GM12878 (cell line): ENCODE results near the gene FBXL5. TPM values are rescaled to one million over a fixed set of nuclear protein-coding genes. Genes with fewer than 3 reads are reported as not detected.

ENCODE experiments used
- ATAC-seq: fragments of 200-7000 bp; cut with Tn5 transposase; 3 replicates; pipeline ENCODE4 v1.9.1; 2020; ENCODE audit warnings: mild to moderate bottlenecking, moderate library complexity
- BruUV-seq: library from RNA; stranded (reverse); fragments of 400-500 nt; replicated peaks from 2 replicates; lab custom pipeline; 2021; lab: Mats Ljungman, UMichigan
- CTCF ChIA-PET: fragments of 300-600 bp; sonication (Branson Sonifier 250); formaldehyde crosslinking; extraction: SDS; loops from one replicate; lab custom pipeline; 2021; ENCODE audit warnings: inconsistent platforms; lab: Yijun Ruan, JAX
- POLR2A ChIA-PET: fragments of 350-600 bp; formaldehyde crosslinking; extraction: SDS; loops from one replicate; lab custom pipeline; 2021; ENCODE audit warnings: inconsistent platforms; lab: Charles Lee
- RAD21 ChIA-PET: fragments of 300-600 bp; sonication (Branson Sonifier 250); formaldehyde crosslinking; loops from one replicate; lab custom pipeline; 2023; ENCODE audit warnings: antibody characterized with exemption; ENCODE audit not compliant: unreplicated experiment; lab: Charles Lee
- SMC1A ChIA-PET: fragments of 300-600 bp; sonication (Branson Sonifier 250); formaldehyde crosslinking; loops from one replicate; lab custom pipeline; 2023; ENCODE audit not compliant: unreplicated experiment, uncharacterized antibody; lab: Charles Lee
- DNase-seq: peaks from one replicate; pipeline ENCODE4 v3.0.0-alpha.2; 2011; ENCODE audit warnings: low read depth, low spot score
- FAIRE-seq: peaks from 3 replicates; lab custom pipeline; 2011; peaks lifted over from hg19 to GRCh38; lab: Jason Lieb, UNC
- H2AFZ ChIP-seq: 2 replicates; pipeline ENCODE4 v1.6.0; 2011; ENCODE audit warnings: low read depth, low read length, control low read depth; ENCODE audit not compliant: control insufficient read depth
- H3K27ac ChIP-seq: 2 replicates; pipeline ENCODE4 v1.5.1; 2011; ENCODE audit warnings: control low read depth; ENCODE audit not compliant: control insufficient read depth, insufficient read depth
- H3K27me3 ChIP-seq, 2 experiments: replicated peaks in 1 of 2; 2 replicates each; pipeline versions ENCODE4 v1.6.0 to v1.6.1; 2011; ENCODE audit warnings: low read length in 1 of 2; ENCODE audit not compliant: control insufficient read depth in 2 of 2, insufficient read depth in 2 of 2
- H3K36me3 ChIP-seq, 2 experiments: 2 replicates each; pipeline ENCODE4 v1.5.1; 2011; ENCODE audit warnings: low read length in 1 of 2; ENCODE audit not compliant: control insufficient read depth in 2 of 2, insufficient read depth in 2 of 2
- H3K4me1 ChIP-seq: 2 replicates; pipeline ENCODE4 v1.6.1; 2011; ENCODE audit warnings: mild to moderate bottlenecking, low read length, moderate library complexity, mixed read lengths; ENCODE audit not compliant: control insufficient read depth, insufficient read depth
- H3K4me2 ChIP-seq: 2 replicates; pipeline ENCODE4 v1.6.0; 2011; ENCODE audit warnings: control low read depth; ENCODE audit not compliant: control insufficient read depth, insufficient read depth
- H3K4me3 ChIP-seq: fragments of 200-600 bp; sonication (generic); 2 replicates; pipeline ENCODE4 v1.5.1; 2016
- H3K79me2 ChIP-seq: 2 replicates; pipeline ENCODE4 v1.6.0; 2011; ENCODE audit warnings: low read length; ENCODE audit not compliant: control insufficient read depth, insufficient read depth
- H3K9ac ChIP-seq: 2 replicates; pipeline ENCODE4 v1.8.0; 2011; ENCODE audit warnings: low read length, control low read depth, mixed read lengths; ENCODE audit not compliant: control insufficient read depth, insufficient read depth
- H3K9me3 ChIP-seq: replicated peaks from 3 replicates; pipeline ENCODE4 v1.5.1; 2011; ENCODE audit warnings: mild to moderate bottlenecking, low read length; ENCODE audit not compliant: control insufficient read depth, insufficient read depth
- H4K20me1 ChIP-seq: 2 replicates; pipeline ENCODE4 v1.6.0; 2011; ENCODE audit not compliant: control insufficient read depth, insufficient read depth
- CEBPB ChIP-seq, 2 experiments: fragments of 150-350 bp in 1 of 2; IDR thresholded peaks; 2 replicates each; pipeline ENCODE4 v1.6.1; 2012 to 2014; ENCODE audit warnings: low read depth in 2 of 2, low read length in 2 of 2, borderline replicate concordance in 1 of 2, inconsistent platforms in 1 of 2
- ETV6 ChIP-seq, 2 experiments: fragments of 450-650 bp in 1 of 2; IDR thresholded peaks in 1 of 2; conservative IDR thresholded peaks in 1 of 2; 2 replicates each; pipeline ENCODE4 v1.6.1; 2014; ENCODE audit warnings: antibody characterized with exemption in 1 of 2, borderline replicate concordance in 1 of 2, low read depth in 1 of 2, mild to moderate bottlenecking in 1 of 2, moderate library complexity in 1 of 2
- IKZF1 ChIP-seq: fragments of 450-650 bp; conservative IDR thresholded peaks from 2 replicates; pipeline ENCODE4 v1.6.1; 2017; ENCODE audit warnings: antibody characterized with exemption, mild to moderate bottlenecking
- IRF4 ChIP-seq: IDR thresholded peaks from 2 replicates; pipeline ENCODE4 v1.6.1; 2011; ENCODE audit warnings: low read depth, low read length
- PAX5 ChIP-seq: IDR thresholded peaks from 2 replicates; pipeline ENCODE4 v1.6.1; 2011; ENCODE audit warnings: low read depth, low read length, borderline replicate concordance
- RAD21 ChIP-seq: IDR thresholded peaks from 2 replicates; pipeline ENCODE4 v1.6.1; 2011; ENCODE audit warnings: mild to moderate bottlenecking, low read depth, low read length, moderate library complexity; ENCODE audit not compliant: insufficient read depth
- RBBP5 ChIP-seq: fragments of 200-600 bp; sonication (generic); conservative IDR thresholded peaks from 2 replicates; pipeline ENCODE4 v1.6.1; 2016
- RCOR1 ChIP-seq: conservative IDR thresholded peaks from 2 replicates; pipeline ENCODE4 v1.6.1; 2012; ENCODE audit warnings: low read depth, low read length, improper control_type of control experiment
- TBL1XR1 ChIP-seq: IDR thresholded peaks from 2 replicates; pipeline ENCODE4 v1.6.1; 2012; ENCODE audit warnings: low read depth, low read length, improper control_type of control experiment
- TCF12 ChIP-seq: IDR thresholded peaks from 2 replicates; pipeline ENCODE4 v1.6.1; 2011; ENCODE audit warnings: low read depth, mild to moderate bottlenecking, low read length
- TCF7 ChIP-seq: IDR thresholded peaks from 2 replicates; pipeline ENCODE4 v1.6.1; 2014; ENCODE audit warnings: antibody characterized with exemption, borderline replicate concordance
- YY1 ChIP-seq: IDR thresholded peaks from 2 replicates; pipeline ENCODE4 v1.6.1; 2011; ENCODE audit warnings: low read depth, mild to moderate bottlenecking, low read length
- ZNF217 ChIP-seq: fragments of 450-650 bp; IDR thresholded peaks from 2 replicates; pipeline ENCODE4 v1.6.1; 2017; ENCODE audit warnings: antibody characterized with exemption, mild to moderate bottlenecking
- WGBS: methylation state at CpG from one replicate; pipeline ENCODE4 v1.1.6; 2016; ENCODE audit warnings: low lambda C conversion rate; ENCODE audit not compliant: insufficient replicate concordance, insufficient coverage; ENCODE audit errors: missing lambda C conversion rate; 5-methylcytosine and 5-hydroxymethylcytosine counted together
- in situ Hi-C: fragments of 300-500 bp; cut with MboI; formaldehyde crosslinking; loops from 9 replicates; pipeline ENCODE4 v1.14.3; 2018; ENCODE audit warnings: mixed read lengths
- intact Hi-C: fragments of 100-400 bp; cut with micrococcal nuclease; formaldehyde crosslinking; loops from one replicate; pipeline ENCODE4 v1.14.2; 2022; ENCODE audit not compliant: unreplicated experiment
- polyA plus RNA-seq, 11 experiments: library from polyadenylated mRNA; depleted of rRNA in 4 of 11; unstranded in 6 of 11; stranded (reverse) in 5 of 11; fragments of >200 nt; fragmentation: Nextera tagmentation in 4 of 11; fragmentation: Illumina TruSeq in 1 of 11; extraction: Ambion mirVana in 4 of 11; extraction: Trizol in 1 of 11; gene quantifications; 1 replicate in 1 of 11; 2 replicates in 10 of 11; pipeline versions ENCODE4 v1.2.1 to v1.2.3, GENCODE V29; 2011 to 2016; ENCODE audit warnings: inconsistent platforms in 2 of 11, missing spikeins in 2 of 11, low read depth in 1 of 11
- total RNA-seq, 4 experiments: library from RNA; depleted of rRNA in 3 of 4; stranded (reverse); fragments of >200 nt in 3 of 4; fragmentation: Illumina TruSeq in 1 of 4; extraction: Trizol in 1 of 4; gene quantifications; 2 replicates each; pipeline versions ENCODE4 v1.2.1 to v1.2.3, GENCODE V29; 2013 to 2021
- TF ChIP-seq, protein P1 (sequence below): IDR thresholded peaks from 2 replicates; pipeline ENCODE4 v1.6.1; 2011; ENCODE audit warnings: borderline replicate concordance, low read depth, mild to moderate bottlenecking, moderate library complexity, low read length; ENCODE audit not compliant: insufficient read depth, poor library complexity, severe bottlenecking

FBXL5 gene
- total and polyA plus RNA-seq, 10 of the 15 experiments (the other 5 are each of a cell fraction or from before 2014, with no cell fraction given): 10.1 to 46.2 (median 32.7) TPM

GRCh38 chr4:15584785-15585184 lies 70.4 kb downstream of the FBXL5 start:
- DNase-seq (no peak), ATAC-seq (no peak), FAIRE-seq (no peak)
- Histone ChIP-seq H3K79me2 (no peaks in the 10 kb centered on the region), H3K4me1 (no peaks in the 10 kb centered on the region), H3K27me3 (no peaks in the 10 kb centered on the region), H3K36me3 (no peaks in the 10 kb centered on the region), H3K9me3 (no peaks in the 10 kb centered on the region), H3K4me3 (no peak overlapping the region), H4K20me1 (no peaks in the 10 kb centered on the region), H2AFZ (no peak overlapping the region), H3K27ac (no peak overlapping the region), H3K4me2 (no peak overlapping the region), H3K9ac (no peak overlapping the region)
- TF ChIP-seq ZNF217 (no peak), RAD21 (no peak), TCF7 (no peak), IRF4 (no peak), RBBP5 (no peak), ETV6 (conservative IDR thresholded peaks at IDR 0.05 in 1 of 2, IDR thresholded peaks at IDR 0.05 in 1 of 2; ENCODE audit: borderline replicate concordance in 1 of 2, low read depth in 1 of 2) (no peak), IKZF1 (no peak), RCOR1 (no peak), CEBPB (IDR thresholded peaks at IDR 0.05; ENCODE audit: borderline replicate concordance in 1 of 2, low read depth in 2 of 2, low read length in 2 of 2) (no peak), TCF12 (no peak), TBL1XR1 (no peak), PAX5 (no peak), YY1 (no peak)
- TF ChIP-seq, protein P1, sequence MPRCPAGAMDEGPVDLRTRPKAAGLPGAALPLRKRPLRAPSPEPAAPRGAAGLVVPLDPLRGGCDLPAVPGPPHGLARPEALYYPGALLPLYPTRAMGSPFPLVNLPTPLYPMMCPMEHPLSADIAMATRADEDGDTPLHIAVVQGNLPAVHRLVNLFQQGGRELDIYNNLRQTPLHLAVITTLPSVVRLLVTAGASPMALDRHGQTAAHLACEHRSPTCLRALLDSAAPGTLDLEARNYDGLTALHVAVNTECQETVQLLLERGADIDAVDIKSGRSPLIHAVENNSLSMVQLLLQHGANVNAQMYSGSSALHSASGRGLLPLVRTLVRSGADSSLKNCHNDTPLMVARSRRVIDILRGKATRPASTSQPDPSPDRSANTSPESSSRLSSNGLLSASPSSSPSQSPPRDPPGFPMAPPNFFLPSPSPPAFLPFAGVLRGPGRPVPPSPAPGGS: no peak
- in situ Hi-C loops (no loop called here), intact Hi-C loops (no loop called here)
- ChIA-PET CTCF (no interaction called here), RAD21 (no interaction called here), POLR2A (no interaction called here), SMC1A (no interaction called here)
- 100% methylated on average over 1 of the region's 1 CpG for WGBS
- no TSS peak for BruUV-seq
